ENCODE data around the gene RCC1.
"Not testable (repeated sequence)": the region's sequence is repeated elsewhere in the genome, so short reads cannot be mapped to it uniquely, and the experiment has no call there.

Gene RCC1, protein sequence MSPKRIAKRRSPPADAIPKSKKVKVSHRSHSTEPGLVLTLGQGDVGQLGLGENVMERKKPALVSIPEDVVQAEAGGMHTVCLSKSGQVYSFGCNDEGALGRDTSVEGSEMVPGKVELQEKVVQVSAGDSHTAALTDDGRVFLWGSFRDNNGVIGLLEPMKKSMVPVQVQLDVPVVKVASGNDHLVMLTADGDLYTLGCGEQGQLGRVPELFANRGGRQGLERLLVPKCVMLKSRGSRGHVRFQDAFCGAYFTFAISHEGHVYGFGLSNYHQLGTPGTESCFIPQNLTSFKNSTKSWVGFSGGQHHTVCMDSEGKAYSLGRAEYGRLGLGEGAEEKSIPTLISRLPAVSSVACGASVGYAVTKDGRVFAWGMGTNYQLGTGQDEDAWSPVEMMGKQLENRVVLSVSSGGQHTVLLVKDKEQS

DNA sequence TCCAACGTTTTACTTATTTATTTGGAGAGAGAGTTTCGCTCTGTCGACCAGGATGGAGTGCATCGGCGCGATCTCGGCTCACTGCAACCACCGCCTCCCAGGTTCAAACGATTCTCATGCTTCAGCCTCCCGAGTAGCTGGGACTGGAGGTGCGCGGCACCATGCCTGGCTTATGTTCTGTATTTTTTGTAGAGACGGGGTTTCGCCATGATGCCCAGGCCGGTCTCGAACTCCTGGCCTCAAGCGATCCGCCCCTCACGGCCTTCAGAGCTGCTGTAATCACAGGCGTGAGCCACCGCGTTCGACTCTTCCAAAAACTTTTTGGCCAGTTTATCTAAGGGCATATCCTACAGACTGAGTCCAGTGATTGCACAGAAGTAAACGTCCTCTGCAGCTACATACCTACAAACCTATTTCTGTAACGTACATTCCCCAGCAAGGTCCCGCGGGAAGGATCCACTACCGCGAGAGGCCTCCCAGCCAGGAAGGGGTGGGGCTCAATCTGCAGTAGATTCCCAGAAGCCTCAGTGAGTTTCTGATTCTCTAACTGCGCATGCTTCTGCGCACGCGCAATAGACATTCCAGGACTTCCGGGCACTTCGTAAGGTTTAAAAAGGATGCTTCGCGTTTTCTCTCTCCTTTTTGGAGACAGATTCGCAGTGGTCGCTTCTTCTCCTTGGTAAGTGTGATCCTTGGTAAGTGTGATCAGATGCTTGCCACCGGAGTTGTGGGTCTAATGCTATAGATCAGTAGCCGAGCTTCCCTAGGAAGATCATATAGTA lies at the start of gene RCC1:
TSS of gene RCC1 (plus strand) at position 638 of the 782 bp plus-strand sequence. CDS start 23,824 bp downstream, outside the sequence.
- peak; percentile 88 for DNase-seq

DNA sequence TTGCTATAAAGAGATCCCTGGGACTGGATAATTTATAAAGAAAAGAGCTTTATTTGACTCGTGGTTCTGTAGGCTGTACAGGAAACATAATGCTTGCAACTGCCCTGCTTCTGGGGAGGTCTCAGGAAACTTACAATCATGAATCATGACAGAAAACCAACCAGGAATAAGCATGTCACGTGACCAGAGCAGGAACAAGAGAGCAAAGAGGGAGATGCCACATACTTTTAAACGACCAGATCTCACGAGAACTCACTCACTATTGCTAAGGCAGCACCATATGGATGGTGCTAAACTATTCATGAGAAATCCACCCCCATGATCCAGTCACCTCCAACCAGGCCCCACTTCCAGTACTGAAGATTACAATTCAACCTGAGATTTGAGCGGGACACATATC lies 49.8 kb upstream of the RCC1 start:
- DNase-seq, result no peak

DNA sequence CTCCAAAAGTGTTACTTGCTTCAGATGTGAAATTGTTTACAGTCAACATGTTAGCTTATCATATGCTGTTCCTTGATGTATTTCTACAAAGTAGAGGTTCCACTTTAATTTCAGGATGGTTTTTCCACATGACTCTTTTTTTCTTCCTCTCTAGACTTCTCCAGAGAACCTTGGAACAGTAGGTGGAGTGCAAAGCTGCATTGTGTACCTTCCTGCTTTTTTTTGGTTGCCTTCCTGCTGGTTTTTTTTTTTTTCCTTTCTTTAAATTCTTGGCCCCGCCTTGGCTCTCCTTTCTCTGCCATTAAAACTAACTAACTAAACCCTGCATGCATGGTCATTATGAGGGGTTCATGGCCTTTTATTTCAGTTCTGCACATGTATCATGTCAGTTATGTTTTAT lies 48.2 kb upstream of the RCC1 start:
- DNase-seq, result no peak

DNA sequence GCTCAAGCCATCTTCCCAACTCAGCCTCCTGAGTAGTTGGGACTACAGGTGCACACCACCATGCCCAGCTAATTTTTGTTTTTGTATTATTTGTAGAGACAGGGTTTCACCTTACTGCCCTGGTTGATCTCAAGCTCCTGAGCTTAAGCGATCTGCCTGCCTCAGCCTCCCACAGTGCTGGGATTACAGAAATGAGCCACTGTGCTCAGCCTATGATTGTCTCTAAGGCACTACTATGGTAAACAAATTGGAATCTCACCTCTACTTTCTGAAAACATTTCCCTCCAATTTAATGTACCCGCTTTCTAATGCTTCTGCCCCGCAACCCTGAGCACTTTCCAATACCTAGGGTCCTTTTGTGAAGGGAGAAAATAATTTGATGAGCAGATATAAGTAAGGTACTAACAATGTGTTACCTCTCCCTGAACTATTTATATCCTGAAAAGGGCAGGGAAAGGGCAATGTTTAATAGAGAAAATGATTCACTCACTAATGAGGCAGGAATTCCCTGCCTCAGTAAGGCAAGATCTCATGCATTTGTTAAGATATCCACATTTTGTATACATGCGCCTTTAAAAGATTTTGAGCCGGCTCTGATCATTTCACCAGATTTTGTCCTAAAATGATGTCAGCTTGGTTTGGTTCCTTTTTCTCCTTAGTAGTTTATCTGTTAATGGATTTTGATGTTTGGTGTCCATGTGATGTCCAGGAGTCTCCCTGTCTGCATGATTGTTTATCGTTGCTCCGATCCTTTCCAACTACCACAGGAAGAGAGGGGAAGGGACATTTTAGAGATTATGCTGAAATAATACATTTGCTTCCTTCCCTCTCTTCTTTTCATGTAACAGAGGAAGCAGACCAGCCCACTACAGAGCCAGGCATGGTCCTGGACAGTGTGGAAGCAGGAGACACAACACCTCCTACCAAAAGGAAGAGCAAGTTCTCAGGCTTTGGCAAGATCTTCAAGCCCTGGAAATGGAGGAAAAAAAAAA lies 47.3 kb upstream of the RCC1 start:
- no peak for DNase-seq

DNA sequence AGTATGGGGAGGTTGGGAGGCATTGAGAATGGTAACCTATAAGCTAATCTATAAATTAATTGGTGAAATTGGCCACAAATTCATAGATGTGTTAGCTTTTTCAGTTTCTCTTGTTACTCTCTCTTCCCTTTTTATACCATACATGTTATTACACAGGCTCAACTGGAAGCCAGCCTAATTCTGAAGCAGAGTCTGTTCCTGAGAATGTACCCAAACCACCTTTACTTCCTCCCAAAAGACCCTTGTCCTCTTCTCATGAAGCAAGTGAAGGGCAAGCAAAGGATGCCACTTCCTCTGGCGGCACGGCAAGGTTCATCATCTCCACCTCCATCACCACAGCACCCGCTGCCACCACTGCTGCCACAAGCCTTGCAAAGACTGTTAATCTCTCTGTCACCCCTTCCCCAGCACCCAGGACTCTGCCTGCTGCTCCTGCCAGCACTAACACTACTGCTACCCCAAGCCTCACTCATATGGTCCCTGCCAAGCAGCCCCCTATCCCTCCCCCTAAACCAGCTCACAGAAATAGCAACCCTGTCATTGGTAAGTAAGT lies 39.5 kb upstream of the RCC1 start:
- no peak for DNase-seq

DNA sequence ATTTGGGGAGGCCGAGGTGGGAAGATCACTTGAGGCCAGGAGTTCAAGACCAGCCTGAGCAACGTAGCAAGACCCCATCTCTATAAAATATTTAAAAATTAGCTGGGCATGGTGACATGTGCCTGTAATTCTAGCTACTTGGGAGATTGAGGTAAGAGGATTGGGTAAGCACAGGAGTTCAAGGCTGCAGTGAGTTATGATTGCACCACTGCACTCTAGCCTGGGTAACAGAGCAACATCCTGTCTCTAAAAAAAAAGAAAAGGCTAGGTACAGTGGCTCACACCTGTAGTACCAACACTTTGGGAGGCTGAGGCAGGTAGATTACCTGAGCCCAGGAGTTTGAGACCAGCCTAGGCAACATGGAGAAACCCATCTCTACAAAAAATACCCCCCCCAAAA lies 35.7 kb upstream of the RCC1 start:
- no peak for DNase-seq

DNA sequence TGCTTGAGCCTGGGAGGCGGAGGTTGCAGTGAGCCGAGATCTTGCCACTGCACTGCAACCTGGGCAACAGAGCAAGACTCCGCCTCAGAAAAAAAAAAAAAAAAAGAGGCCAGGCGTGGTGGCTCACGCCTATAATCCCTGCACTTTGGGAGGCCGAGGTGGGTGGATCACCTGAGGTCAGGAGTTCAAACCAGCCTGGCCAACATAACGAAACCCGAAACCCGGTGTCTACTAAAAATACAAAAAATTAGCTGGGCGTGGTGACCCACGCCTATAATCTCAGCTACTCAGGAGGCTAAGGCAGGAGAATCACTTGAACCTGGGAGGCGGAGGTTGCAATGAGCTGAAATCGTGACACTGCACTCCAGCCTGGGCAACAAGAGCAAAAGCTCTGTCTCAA lies 26.3 kb upstream of the RCC1 start:
- DNase-seq, result not testable (repeated sequence)

DNA sequence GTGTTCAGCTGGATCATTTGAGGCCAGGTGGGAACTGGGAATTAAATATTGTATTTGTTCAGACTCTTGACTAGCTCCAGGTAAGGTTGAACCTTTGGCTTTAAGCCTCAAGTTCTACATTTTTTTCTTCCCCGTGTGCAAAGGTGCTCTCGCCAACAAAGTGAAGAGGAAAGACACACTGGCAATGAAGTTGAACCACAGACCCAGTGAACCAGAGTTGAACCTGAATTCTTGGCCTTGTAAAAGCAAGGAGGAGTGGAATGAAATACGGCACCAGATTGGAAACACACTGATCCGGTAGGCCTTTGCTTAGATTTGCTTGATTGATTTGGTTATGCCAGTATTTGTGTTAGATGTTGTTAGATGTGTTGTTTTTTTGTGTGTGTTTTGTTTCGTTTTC lies 25.5 kb upstream of the RCC1 start:
- no peak for DNase-seq

DNA sequence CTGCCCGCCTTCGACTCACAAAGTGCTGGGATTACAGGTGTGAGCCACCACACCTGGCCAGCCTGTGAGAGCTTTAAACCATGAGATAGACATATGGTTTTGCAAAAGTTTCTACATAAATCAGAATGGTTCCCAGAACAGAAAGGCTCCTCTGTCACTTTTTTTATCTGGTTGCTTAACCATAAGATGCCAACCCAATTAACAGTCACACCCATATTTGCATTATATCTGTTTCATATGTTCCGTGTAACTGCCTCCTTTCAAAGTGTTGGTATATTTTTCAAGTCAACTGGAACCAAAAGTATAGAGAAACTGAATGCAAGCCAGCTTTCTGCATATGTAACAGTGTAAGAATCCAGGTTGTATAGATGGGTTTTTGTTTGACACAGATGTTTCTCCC lies 23.7 kb upstream of the RCC1 start:
- no peak for DNase-seq

DNA sequence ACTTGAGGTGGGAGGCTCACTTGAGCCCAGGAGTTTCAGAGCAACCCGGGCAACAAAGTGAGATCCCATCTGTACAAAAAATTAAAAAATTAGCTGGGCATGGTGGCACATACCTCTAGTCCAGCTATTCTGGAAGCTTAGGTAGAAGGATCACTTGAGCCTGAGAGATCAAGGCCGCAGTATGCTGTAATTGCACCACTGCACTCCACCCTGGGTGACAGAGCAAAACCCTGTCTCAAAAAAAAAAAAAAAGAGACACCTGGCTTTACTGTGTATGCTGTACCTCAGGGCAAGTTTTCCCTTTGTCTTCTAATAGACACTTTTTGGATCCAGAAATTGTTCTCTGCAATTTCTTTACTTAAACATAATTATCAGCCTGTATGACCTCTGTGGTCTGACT lies 23.1 kb upstream of the RCC1 start:
- no peak for DNase-seq

DNA sequence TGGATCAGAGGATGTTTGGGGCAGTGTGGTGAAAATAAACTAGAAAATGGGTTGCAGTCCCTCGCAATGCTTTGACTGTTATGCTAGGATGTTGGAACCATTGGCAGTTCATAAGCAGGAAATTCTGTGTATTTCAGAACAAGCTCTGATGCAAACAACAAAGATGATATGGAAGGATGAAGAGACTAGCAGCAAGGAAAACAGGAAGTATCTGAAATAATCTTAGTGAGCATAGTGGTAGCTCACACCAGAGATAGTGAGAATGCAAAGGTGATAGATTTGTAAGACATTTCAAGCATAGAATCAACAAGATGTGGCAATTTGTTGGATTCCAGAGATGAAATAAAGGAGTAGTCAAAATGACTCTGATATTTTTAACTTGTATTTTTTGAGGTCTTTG lies 11.1 kb upstream of the RCC1 start:
- no peak for DNase-seq

DNA sequence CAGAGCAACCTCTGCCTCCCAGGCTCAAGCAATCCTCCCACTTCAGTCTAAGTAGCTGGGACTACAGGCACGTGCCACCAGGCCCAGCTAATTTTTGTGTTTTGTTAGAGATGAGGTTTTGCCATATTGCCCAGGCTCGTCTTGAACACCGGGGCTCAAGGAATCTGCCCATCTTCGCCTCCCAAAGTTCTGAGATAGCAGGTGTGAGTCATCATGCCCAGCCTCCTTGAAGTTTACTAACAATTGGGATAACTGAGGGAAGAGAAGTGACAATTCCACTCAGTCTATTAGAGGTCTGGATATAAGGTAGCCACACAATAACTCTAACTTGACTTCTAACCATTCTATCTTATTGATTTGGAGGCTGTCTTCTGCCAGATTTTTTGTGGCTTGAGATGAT lies 6.3 kb upstream of the RCC1 start:
- no peak for DNase-seq

DNA sequence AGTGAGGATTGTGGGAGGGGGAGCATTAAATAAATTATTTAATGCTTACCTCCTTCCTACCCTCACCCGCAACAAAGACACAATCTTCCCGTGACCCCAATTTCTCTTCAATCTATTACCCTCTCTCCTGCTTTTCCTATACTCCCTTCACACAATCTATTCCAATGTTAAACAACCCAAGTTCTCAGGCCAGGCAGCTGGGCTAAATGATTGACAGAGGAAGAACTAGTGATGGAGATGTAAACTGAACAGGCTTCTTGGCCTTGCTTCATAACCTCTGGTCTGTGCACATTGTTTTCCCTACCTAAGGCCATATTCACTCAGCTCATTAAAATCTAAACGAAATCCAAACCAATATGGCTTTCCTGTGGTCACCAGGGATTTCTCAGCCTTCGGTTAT lies 3.9 kb upstream of the RCC1 start:
- no peak for DNase-seq

DNA sequence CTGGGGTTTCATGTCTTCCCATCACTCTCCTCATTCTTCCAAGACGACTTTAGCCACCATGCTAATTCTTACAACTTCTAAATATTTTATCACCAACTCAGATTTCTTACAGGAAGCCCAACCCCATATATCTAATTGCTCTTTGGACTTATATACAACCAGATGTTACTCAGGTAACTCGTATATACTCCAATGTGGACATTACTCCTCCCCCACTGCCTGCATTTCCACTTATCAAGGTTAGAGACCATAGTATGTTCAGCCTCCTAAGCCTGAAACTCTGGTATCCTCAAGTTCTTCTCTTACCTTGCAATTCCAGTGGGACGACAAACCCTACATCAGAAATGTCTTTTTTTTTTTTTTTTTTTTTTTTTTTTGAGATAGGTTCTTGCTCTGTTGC lies 2.7 kb upstream of the RCC1 start:
- no peak for DNase-seq

DNA sequence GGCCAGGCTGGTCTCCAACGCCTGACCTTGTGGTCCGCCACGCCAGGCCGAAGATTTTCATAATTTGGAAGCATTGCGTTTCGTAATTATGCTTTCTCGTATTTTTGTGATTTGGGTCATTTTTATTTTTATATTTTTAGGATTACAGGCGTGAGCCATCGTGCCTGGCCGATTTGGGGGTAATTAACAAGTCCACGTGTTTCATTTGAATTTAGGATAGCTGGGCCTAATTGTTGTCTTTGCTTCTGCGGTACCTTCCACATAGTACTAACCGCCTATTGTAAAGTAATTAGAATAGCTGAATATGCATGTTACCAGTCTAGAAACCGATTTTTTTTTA lies 1.0 kb downstream of the RCC1 start:
- no peak for DNase-seq

DNA sequence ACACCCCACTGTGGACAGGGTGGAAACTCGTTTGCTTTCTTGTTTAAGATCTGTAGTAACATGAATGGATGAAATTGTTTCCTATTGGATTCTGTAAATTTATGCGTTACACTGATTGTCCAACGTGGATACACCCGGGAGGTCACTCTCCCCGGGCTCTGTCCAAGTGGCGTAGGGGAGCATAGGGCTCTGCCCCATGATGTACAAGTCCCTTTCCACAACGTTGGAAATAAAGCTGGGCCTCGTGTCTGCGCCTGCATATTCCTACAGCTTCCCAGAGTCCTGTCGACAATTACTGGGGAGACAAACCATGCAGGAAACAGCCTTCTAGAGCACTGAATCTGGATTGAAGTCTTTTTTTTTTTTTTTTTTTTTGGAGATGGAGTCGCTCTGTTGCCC lies 1.4 kb downstream of the RCC1 start:
- DNase-seq, result no peak

DNA sequence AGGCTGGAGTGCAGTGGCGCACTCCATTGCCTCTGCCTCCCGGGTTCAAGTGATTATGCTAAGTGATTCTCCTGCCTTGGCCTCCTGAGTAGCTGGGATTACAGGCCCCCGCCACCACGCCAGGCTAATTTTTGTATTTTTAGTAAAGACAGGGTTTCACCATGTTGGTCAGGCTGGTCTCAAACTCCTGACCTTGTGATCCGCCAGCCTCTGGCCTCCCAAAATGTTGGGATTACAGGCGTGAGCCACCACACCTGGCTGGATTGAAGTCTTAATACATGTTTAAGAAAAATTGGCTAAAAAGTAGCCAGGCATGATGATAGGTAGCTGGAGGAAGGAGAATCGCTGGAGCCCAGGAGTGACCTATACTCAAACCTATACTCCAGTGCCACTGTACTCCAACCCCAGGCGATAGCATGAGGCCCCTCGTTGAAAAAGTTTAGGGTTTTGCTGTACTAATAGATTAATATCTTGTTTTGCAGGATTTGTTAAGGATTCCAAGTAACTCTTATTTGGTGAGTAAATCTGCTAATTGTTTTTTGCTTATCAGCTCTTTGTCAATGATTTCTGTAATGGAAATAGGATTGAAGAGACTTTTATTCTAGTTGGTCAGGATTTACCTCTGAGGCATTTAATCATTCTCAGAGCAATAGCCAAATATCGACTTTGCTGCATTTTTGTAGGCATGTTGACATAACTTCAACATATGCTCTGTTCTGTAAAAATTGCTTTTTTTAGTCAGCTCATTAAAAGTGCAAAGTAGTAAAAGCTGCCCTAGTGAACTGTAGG lies 2.0 kb downstream of the RCC1 start:
- no peak for DNase-seq

DNA sequence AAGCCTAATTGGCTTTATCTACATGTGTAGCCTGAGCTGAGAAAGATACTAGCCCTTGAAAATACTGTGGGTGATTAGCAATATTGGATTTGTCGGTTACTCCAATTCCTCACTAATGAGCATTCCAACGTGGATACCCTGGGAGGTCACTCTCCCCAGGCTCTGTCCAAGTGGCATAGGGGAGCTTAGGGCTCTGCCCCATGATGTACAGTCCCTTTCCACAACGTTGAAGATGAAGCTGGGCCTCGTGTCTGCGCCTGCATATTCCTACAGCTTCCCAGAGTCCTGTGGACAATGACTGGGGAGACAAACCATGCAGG lies 2.6 kb downstream of the RCC1 start:
- DNase-seq, result no peak

DNA sequence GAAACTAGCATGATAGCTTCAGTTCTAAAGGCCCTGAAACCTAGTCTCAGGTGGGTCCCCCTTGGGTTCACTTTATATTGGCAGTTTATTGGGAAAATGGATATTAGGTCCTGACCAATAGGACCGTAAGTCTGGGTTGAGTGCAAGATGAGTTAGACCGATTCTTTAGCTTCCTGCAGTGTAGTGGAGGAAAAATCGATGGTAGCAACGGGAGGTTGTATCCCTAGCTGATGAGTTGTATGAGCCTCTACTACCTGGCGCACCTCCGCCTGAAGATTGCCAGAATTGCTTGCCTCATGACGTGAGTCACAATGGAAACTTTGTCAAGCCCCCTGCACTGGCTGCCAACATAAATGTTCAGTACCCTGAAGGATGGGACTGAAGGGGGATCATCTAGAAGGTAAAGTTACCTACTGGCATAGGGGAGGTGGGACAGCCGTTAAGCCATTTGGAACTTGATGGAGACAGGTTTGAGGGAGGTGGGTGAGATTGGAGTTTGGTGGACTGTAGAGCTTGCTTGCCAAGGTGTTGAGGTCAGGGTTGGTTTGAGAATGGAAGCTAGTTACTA lies 3.9 kb downstream of the RCC1 start:
- DNase-seq, result no peak

DNA sequence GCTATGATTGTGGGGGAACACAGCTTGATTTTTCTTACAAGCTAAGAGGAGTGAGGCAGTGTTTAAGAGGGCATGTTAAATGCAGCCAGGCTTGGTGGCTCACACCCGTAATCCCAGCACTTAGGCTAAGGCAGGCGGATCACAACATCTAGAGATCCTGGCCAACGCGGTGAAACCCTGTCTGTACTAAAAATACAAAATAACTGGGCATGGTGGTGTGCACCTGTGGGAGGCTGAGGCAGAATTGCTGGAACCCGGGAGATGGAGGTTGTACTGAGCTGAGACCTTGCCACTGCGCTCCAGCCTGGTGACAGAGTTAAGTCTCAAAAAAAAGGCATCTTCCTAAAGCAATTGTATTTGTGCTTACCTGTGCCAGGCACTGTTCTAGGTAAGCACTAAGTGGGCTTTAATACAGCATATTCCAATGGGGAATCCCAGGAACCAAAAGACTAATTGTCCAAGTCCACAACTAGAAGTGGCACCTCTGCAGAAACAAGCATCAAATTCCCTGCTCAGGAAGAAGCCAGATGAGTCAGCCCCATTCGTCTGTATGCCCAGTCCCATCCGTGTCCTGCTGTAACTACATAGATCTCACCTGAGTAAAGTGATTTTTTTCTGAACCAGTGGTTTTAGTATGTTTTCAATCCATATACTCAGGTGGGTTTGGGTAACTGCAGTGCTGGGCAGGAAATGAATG lies 4.6 kb downstream of the RCC1 start:
- no peak for DNase-seq

DNA sequence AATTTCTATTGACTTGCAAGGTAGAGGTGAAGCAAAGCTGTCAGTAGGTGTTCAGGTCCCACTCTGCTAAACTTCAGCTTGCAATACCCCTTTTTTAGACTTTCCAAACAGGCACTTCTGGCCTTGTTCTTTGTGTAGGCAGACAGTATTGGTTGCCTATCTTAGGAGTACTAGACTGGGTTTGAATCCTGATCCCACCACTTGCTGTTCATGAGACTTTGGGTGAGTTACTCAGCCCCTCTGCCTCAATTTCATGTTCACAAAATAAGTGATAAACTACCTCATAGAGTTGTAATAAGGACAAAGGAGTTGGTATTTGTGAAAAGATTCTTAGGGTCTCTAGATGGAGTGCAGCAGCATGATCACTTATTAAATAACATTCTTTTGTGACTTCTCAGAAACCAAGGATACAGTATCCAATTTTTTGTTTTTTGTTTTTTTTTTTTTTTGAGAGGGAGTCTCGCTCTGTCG lies 5.2 kb downstream of the RCC1 start:
- no peak for DNase-seq
